ENCODE results near the gene MEIS2. TPM values are rescaled to one million over a fixed set of nuclear protein-coding genes. Genes with fewer than 3 reads are reported as not detected.
A peak's percentile ranks its signal among the peaks of the same experiment; 100 is the strongest.

MEIS2 gene
- total RNA-seq, 1 donor from 2014 or later: 35.6 TPM

DNA sequence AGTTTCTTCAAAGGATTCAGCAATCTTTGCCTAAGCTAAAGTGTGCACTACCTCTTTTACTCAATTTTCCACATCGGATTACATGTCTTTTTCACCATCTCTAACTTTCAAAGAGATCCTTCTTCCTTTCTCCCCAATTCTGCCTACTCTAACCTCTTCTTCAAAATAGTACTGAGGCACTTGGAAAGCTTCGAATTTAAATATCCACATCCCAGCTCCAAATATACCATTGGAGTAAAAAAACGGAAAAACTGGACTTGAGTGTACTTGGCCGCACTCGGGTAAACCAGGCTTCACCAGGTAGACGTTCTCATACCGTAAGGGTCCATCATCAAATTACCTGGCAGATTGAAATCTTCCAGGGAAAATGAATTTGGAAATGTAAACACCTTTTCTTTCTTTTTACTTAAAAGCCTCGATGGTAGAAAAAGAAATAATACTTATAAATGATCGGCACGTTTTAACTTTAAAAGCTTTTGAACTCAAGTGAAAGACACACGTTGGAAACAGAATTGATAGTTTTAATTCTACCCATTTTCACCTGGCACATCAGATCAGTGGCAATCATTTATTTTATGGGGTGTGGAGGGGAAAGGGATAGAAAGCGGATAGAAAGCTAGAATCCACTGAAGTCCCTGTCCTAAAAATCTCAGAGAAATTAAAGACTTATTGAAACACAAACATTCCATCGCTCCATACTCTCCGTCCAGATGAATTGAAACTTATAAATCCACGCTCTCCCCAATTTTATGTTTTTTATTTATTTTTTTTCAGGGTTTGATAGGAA lies 8.2 kb upstream of the MEIS2 start:
- H3K4me3 Mint-ChIP-seq (ENCODE audit: unreplicated experiment): no peak overlapping the region
- Histone ChIP-seq H3K9ac (ENCODE audit: low read length) (peak overlapping the region; percentile 11), H3K79me2 (ENCODE audit: insufficient read depth, low read length) (peaks cover 36% of the 10 kb centered on the region), H3K4me2 (ENCODE audit: low read length) (peak overlapping the region; percentile 86), H3K4me1 (ENCODE audit: insufficient read depth, low read length) (peaks cover 15% of the 10 kb centered on the region), H3K4me3 (ENCODE audit: insufficient read depth, low read depth, low read length) (no peak overlapping the region), H4K20me1 (ENCODE audit: insufficient read depth, low read length) (peaks cover 15% of the 10 kb centered on the region), H3K9me3 (ENCODE audit: insufficient read depth, low read depth, low read length) (no peaks in the 10 kb centered on the region), H3K36me3 (ENCODE audit: insufficient read depth, low read length) (no peaks in the 10 kb centered on the region), H3K27ac (ENCODE audit: low read depth, low read length) (no peak overlapping the region), H3K27me3 (ENCODE audit: insufficient read depth, low read length) (peaks cover 58% of the 10 kb centered on the region), H2AFZ (ENCODE audit: low read depth, low read length) (no peak overlapping the region)
- no peak for DNase-seq (ENCODE audit: low read depth)
- H3K27ac Mint-ChIP-seq (ENCODE audit: unreplicated experiment): no peak overlapping the region
- no peak for FAIRE-seq
- H3K27me3 Mint-ChIP-seq (ENCODE audit: low read depth, unreplicated experiment): peaks cover 92% of the 10 kb centered on the region
- peaks cover 3% of the 10 kb centered on the region for H3K9me3 Mint-ChIP-seq (ENCODE audit: unreplicated experiment)
- peaks cover 13% of the 10 kb centered on the region for H3K4me1 Mint-ChIP-seq (ENCODE audit: low read depth, unreplicated experiment)
- TF ChIP-seq, protein P1, sequence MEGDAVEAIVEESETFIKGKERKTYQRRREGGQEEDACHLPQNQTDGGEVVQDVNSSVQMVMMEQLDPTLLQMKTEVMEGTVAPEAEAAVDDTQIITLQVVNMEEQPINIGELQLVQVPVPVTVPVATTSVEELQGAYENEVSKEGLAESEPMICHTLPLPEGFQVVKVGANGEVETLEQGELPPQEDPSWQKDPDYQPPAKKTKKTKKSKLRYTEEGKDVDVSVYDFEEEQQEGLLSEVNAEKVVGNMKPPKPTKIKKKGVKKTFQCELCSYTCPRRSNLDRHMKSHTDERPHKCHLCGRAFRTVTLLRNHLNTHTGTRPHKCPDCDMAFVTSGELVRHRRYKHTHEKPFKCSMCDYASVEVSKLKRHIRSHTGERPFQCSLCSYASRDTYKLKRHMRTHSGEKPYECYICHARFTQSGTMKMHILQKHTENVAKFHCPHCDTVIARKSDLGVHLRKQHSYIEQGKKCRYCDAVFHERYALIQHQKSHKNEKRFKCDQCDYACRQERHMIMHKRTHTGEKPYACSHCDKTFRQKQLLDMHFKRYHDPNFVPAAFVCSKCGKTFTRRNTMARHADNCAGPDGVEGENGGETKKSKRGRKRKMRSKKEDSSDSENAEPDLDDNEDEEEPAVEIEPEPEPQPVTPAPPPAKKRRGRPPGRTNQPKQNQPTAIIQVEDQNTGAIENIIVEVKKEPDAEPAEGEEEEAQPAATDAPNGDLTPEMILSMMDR (IDR thresholded peaks at IDR 0.05; ENCODE audit: insufficient read depth, low read depth, low read length): no peak
- TF ChIP-seq EZH2 (IDR thresholded peaks at IDR 0.05; ENCODE audit: insufficient read depth, low read length): no peak
- no peaks in the 10 kb centered on the region for H3K36me3 Mint-ChIP-seq (ENCODE audit: low read depth, unreplicated experiment)

DNA sequence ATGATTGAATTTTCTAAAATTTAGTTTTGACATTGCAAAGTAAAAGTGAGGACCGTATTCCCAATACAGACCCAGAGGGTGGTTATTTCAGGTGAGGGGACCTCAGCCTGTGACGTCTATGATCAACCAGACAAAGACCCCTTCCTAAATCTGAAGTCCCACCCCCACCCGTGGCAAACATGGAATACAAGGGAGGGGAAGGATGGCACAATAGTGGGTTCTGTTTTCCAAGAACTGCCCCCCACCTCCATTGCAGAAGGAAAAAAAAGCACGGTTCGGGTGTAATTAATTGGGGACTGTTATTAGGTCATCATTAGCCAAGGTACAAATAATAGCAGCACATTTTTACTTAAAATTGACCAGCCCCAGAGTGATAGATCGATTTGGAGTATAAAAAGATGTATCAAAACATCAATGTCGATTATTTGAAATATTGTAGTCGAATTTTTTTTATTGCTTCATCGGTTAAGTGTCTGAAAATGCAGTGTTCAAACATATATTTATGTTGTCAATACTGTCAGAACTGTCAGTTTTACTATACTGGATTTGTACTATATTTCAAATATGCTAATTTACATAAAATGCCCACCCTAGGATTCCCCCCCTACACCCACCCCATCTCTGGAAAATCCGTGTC lies 7.5 kb upstream of the MEIS2 start:
- H3K4me2 ChIP-seq (ENCODE audit: low read length): peak overlapping the region; percentile 99
- peaks cover 3% of the 10 kb centered on the region for H3K9me3 Mint-ChIP-seq (ENCODE audit: unreplicated experiment)
- FAIRE-seq: no peak
- peaks cover 13% of the 10 kb centered on the region for H3K4me1 Mint-ChIP-seq (ENCODE audit: low read depth, unreplicated experiment)
- peaks cover 89% of the 10 kb centered on the region for H3K27me3 Mint-ChIP-seq (ENCODE audit: low read depth, unreplicated experiment)
- peaks cover 58% of the 10 kb centered on the region for H3K27me3 ChIP-seq (ENCODE audit: insufficient read depth, low read length)
- no peak overlapping the region for H3K27ac Mint-ChIP-seq (ENCODE audit: unreplicated experiment)
- H3K4me3 Mint-ChIP-seq (ENCODE audit: unreplicated experiment): no peak overlapping the region
- H3K4me1 ChIP-seq (ENCODE audit: insufficient read depth, low read length): peaks cover 15% of the 10 kb centered on the region
- TF ChIP-seq, protein P1 (IDR thresholded peaks at IDR 0.05; ENCODE audit: insufficient read depth, low read depth, low read length): no peak
- peak; percentile 20 for TF ChIP-seq EZH2 (IDR thresholded peaks at IDR 0.05; ENCODE audit: insufficient read depth, low read length)
- peak overlapping the region; percentile 8 for H3K9ac ChIP-seq (ENCODE audit: low read length)
- H3K4me3 ChIP-seq (ENCODE audit: insufficient read depth, low read depth, low read length): no peak overlapping the region
- H2AFZ ChIP-seq (ENCODE audit: low read depth, low read length): no peak overlapping the region
- H3K9me3 ChIP-seq (ENCODE audit: insufficient read depth, low read depth, low read length): no peaks in the 10 kb centered on the region
- H3K36me3 Mint-ChIP-seq (ENCODE audit: low read depth, unreplicated experiment): no peaks in the 10 kb centered on the region
- H3K36me3 ChIP-seq (ENCODE audit: insufficient read depth, low read length): no peaks in the 10 kb centered on the region
- peaks cover 44% of the 10 kb centered on the region for H3K79me2 ChIP-seq (ENCODE audit: insufficient read depth, low read length)
- no peak overlapping the region for H3K27ac ChIP-seq (ENCODE audit: low read depth, low read length)
- H4K20me1 ChIP-seq (ENCODE audit: insufficient read depth, low read length): peaks cover 15% of the 10 kb centered on the region
- DNase-seq (ENCODE audit: low read depth): no peak

Measured in astrocyte (in vitro differentiated cells and primary cell).